GM18499 (cell line): ENCODE data around the gene C5orf34.
A peak's percentile ranks its signal among the peaks of the same experiment; 100 is the strongest.
"Not testable (repeated sequence)": the region's sequence is repeated elsewhere in the genome, so short reads cannot be mapped to it uniquely, and the experiment has no call there.

ENCODE experiments used
- ATAC-seq: cut with Tn5 transposase; IDR thresholded peaks from one replicate; pipeline ENCODE4 v1.9.1; 2021; ENCODE audit warnings: moderate number of reproducible peaks; ENCODE audit not compliant: insufficient read depth, unreplicated experiment

The C5orf34 gene

GRCh38 chr5:43514816-43515677 lies at the start of gene C5orf34:
Gene C5orf34, minus strand, starts transcription at chr5:43515148. Its CDS starts 5,809 bp downstream, at chr5:43509339.
- ATAC-seq = peak; percentile 90

GRCh38 chr5:43564289-43564850 lies 49.4 kb upstream of the C5orf34 start:
- no peak for ATAC-seq

GRCh38 chr5:43563321-43563720 lies 48.4 kb upstream of the C5orf34 start:
- ATAC-seq = no peak

- ATAC-seq = no peak
These were observed 46.4 kb upstream of the C5orf34 start for GRCh38 chr5:43561356-43561755.

GRCh38 chr5:43560128-43560527 lies 45.2 kb upstream of the C5orf34 start:
- no peak for ATAC-seq

- peak; percentile 72 for ATAC-seq
These were observed 42.1 kb upstream of the C5orf34 start, which contains the start of gene PAIP1 for GRCh38 chr5:43556857-43557542. Gene PAIP1, minus strand, starts transcription at chr5:43557077. Its CDS starts 231 bp downstream, at chr5:43556846.

- not testable (repeated sequence) for ATAC-seq
These were observed 41.6 kb upstream of the C5orf34 start for GRCh38 chr5:43556607-43556856.

- no peak for ATAC-seq
These were observed 41.1 kb upstream of the C5orf34 start for GRCh38 chr5:43555895-43556606.

GRCh38 chr5:43554497-43554896 lies 39.5 kb upstream of the C5orf34 start:
- ATAC-seq = no peak

- ATAC-seq = no peak
These were observed 38.4 kb upstream of the C5orf34 start for GRCh38 chr5:43553381-43553780.

GRCh38 chr5:43551731-43552130 lies 36.8 kb upstream of the C5orf34 start:
- ATAC-seq = no peak

GRCh38 chr5:43549272-43549671 lies 34.3 kb upstream of the C5orf34 start:
- not testable (repeated sequence) for ATAC-seq

GRCh38 chr5:43548358-43548757 lies 33.4 kb upstream of the C5orf34 start:
- no peak for ATAC-seq

GRCh38 chr5:43547532-43547931 lies 32.6 kb upstream of the C5orf34 start:
- ATAC-seq = no peak

GRCh38 chr5:43543434-43543833 lies 28.5 kb upstream of the C5orf34 start:
- ATAC-seq = no peak

- no peak for ATAC-seq
These were observed 25.8 kb upstream of the C5orf34 start for GRCh38 chr5:43540746-43541145.

GRCh38 chr5:43536972-43537371 lies 22.0 kb upstream of the C5orf34 start:
- ATAC-seq = no peak

- no peak for ATAC-seq
These were observed 18.7 kb upstream of the C5orf34 start for GRCh38 chr5:43533646-43534045.

- ATAC-seq = no peak
These were observed 15.7 kb upstream of the C5orf34 start for GRCh38 chr5:43530648-43531047.

- ATAC-seq = no peak
These were observed 8.7 kb upstream of the C5orf34 start for GRCh38 chr5:43523662-43524072.

- no peak for ATAC-seq
These were observed 5.7 kb upstream of the C5orf34 start for GRCh38 chr5:43520615-43521014.
